ENCODE data around the gene RBBP8NL.

DNA sequence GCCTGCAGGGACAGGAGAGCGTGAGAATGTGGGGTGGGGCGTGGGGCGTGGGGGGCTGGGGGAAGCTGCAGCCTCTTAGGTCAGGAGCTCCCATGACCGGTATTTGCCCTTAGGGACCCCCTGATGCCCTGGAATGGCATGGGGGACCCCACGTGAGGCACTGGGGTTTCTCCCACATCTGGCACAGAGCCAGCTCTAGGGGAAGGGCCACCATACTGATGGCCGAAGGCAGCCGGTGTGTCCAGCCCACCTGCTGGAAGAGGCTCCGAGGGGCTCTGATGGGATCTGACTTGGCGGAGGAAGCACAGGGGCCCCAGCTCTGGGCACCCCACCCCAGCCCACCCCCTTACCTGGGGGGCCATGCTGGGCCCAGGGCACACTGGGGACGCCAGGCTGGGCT lies 37.7 kb upstream of the RBBP8NL start:
- TF ChIP-seq, protein P1, sequence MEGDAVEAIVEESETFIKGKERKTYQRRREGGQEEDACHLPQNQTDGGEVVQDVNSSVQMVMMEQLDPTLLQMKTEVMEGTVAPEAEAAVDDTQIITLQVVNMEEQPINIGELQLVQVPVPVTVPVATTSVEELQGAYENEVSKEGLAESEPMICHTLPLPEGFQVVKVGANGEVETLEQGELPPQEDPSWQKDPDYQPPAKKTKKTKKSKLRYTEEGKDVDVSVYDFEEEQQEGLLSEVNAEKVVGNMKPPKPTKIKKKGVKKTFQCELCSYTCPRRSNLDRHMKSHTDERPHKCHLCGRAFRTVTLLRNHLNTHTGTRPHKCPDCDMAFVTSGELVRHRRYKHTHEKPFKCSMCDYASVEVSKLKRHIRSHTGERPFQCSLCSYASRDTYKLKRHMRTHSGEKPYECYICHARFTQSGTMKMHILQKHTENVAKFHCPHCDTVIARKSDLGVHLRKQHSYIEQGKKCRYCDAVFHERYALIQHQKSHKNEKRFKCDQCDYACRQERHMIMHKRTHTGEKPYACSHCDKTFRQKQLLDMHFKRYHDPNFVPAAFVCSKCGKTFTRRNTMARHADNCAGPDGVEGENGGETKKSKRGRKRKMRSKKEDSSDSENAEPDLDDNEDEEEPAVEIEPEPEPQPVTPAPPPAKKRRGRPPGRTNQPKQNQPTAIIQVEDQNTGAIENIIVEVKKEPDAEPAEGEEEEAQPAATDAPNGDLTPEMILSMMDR (conservative IDR thresholded peaks at IDR 0.05; ENCODE audit: low read depth in 2 of 2): no peak
- TF ChIP-seq EZH2 (IDR thresholded peaks at IDR 0.05; ENCODE audit: low read depth, unreplicated experiment) (no peak), STAT1 (IDR thresholded peaks at IDR 0.05; ENCODE audit: unreplicated experiment) (no peak), CREB1 (CRISPR knock-in tag; IDR thresholded peaks at IDR 0.05; ENCODE audit: low read depth) (no peak)
- TF ChIP-seq, protein P2, sequence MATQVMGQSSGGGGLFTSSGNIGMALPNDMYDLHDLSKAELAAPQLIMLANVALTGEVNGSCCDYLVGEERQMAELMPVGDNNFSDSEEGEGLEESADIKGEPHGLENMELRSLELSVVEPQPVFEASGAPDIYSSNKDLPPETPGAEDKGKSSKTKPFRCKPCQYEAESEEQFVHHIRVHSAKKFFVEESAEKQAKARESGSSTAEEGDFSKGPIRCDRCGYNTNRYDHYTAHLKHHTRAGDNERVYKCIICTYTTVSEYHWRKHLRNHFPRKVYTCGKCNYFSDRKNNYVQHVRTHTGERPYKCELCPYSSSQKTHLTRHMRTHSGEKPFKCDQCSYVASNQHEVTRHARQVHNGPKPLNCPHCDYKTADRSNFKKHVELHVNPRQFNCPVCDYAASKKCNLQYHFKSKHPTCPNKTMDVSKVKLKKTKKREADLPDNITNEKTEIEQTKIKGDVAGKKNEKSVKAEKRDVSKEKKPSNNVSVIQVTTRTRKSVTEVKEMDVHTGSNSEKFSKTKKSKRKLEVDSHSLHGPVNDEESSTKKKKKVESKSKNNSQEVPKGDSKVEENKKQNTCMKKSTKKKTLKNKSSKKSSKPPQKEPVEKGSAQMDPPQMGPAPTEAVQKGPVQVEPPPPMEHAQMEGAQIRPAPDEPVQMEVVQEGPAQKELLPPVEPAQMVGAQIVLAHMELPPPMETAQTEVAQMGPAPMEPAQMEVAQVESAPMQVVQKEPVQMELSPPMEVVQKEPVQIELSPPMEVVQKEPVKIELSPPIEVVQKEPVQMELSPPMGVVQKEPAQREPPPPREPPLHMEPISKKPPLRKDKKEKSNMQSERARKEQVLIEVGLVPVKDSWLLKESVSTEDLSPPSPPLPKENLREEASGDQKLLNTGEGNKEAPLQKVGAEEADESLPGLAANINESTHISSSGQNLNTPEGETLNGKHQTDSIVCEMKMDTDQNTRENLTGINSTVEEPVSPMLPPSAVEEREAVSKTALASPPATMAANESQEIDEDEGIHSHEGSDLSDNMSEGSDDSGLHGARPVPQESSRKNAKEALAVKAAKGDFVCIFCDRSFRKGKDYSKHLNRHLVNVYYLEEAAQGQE (IDR thresholded peaks at IDR 0.05; ENCODE audit: unreplicated experiment): no peak
- TF ChIP-seq, protein P3, sequence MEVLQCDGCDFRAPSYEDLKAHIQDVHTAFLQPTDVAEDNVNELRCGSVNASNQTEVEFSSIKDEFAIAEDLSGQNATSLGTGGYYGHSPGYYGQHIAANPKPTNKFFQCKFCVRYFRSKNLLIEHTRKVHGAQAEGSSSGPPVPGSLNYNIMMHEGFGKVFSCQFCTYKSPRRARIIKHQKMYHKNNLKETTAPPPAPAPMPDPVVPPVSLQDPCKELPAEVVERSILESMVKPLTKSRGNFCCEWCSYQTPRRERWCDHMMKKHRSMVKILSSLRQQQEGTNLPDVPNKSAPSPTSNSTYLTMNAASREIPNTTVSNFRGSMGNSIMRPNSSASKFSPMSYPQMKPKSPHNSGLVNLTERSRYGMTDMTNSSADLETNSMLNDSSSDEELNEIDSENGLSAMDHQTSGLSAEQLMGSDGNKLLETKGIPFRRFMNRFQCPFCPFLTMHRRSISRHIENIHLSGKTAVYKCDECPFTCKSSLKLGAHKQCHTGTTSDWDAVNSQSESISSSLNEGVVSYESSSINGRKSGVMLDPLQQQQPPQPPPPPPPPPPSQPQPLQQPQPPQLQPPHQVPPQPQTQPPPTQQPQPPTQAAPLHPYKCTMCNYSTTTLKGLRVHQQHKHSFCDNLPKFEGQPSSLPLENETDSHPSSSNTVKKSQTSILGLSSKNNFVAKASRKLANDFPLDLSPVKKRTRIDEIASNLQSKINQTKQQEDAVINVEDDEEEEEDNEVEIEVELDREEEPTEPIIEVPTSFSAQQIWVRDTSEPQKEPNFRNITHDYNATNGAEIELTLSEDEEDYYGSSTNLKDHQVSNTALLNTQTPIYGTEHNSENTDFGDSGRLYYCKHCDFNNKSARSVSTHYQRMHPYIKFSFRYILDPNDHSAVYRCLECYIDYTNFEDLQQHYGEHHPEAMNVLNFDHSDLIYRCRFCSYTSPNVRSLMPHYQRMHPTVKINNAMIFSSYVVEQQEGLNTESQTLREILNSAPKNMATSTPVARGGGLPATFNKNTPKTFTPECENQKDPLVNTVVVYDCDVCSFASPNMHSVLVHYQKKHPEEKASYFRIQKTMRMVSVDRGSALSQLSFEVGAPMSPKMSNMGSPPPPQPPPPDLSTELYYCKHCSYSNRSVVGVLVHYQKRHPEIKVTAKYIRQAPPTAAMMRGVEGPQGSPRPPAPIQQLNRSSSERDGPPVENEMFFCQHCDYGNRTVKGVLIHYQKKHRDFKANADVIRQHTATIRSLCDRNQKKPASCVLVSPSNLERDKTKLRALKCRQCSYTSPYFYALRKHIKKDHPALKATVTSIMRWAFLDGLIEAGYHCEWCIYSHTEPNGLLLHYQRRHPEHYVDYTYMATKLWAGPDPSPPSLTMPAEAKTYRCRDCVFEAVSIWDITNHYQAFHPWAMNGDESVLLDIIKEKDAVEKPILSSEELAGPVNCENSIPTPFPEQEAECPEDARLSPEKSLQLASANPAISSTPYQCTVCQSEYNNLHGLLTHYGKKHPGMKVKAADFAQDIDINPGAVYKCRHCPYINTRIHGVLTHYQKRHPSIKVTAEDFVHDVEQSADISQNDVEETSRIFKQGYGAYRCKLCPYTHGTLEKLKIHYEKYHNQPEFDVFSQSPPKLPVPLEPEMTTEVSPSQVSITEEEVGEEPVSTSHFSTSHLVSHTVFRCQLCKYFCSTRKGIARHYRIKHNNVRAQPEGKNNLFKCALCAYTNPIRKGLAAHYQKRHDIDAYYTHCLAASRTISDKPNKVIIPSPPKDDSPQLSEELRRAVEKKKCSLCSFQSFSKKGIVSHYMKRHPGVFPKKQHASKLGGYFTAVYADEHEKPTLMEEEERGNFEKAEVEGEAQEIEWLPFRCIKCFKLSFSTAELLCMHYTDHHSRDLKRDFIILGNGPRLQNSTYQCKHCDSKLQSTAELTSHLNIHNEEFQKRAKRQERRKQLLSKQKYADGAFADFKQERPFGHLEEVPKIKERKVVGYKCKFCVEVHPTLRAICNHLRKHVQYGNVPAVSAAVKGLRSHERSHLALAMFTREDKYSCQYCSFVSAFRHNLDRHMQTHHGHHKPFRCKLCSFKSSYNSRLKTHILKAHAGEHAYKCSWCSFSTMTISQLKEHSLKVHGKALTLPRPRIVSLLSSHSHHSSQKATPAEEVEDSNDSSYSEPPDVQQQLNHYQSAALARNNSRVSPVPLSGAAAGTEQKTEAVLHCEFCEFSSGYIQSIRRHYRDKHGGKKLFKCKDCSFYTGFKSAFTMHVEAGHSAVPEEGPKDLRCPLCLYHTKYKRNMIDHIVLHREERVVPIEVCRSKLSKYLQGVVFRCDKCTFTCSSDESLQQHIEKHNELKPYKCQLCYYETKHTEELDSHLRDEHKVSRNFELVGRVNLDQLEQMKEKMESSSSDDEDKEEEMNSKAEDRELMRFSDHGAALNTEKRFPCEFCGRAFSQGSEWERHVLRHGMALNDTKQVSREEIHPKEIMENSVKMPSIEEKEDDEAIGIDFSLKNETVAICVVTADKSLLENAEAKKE (CRISPR knock-in tag; IDR thresholded peaks at IDR 0.05): no peak

All from GM23338 (cell line).